H1 (cell line): Measurements from ENCODE around the gene SPRN. TPM values are rescaled to one million over a fixed set of nuclear protein-coding genes. Genes with fewer than 3 reads are reported as not detected.

Experiments used
- CBX5 ChIP-seq: fragments of 300-800, 300-1000 bp; sonication (generic); IDR thresholded peaks from 2 replicates; pipeline ENCODE4 v1.7.1; 2016; ENCODE audit warnings: antibody characterized with exemption, low read length, low read depth
- CHD2 ChIP-seq: IDR thresholded peaks from 2 replicates; pipeline ENCODE4 v1.6.1; 2012; ENCODE audit warnings: low read length, improper control_type of control experiment
- CREB1 ChIP-seq: IDR thresholded peaks from 2 replicates; pipeline ENCODE4 v1.6.1; 2012; ENCODE audit warnings: inconsistent platforms
- EZH2 ChIP-seq: fragments of 200-600 bp; sonication (generic); IDR thresholded peaks from 2 replicates; pipeline ENCODE4 v1.7.1; 2012; ENCODE audit warnings: low read depth, mild to moderate bottlenecking, moderate library complexity, low read length, inconsistent platforms; ENCODE audit not compliant: severe bottlenecking
- FOSL1 ChIP-seq: IDR thresholded peaks from 2 replicates; pipeline ENCODE4 v1.6.1; 2011; ENCODE audit warnings: mild to moderate bottlenecking, low read depth, low read length, moderate library complexity; ENCODE audit not compliant: insufficient read depth
- GABPA ChIP-seq: IDR thresholded peaks from 2 replicates; pipeline ENCODE4 v1.6.1; 2011; ENCODE audit warnings: mild to moderate bottlenecking, low read length, moderate library complexity, borderline replicate concordance; ENCODE audit not compliant: insufficient read depth
- SIRT6 ChIP-seq: IDR thresholded peaks from one replicate; pipeline ENCODE4 v1.7.1; 2012; ENCODE audit warnings: low read length, inconsistent platforms
- TAF7 ChIP-seq: optimal IDR thresholded peaks from 2 replicates; pipeline ENCODE3; 2011; ENCODE audit warnings: low read depth, mild to moderate bottlenecking, inconsistent platforms, low read length, moderate library complexity, borderline replicate concordance
- polyA plus RNA-seq, 7 experiments: library from polyadenylated mRNA; depleted of rRNA in 3 of 7; stranded (reverse) in 5 of 7; unstranded in 2 of 7; fragments of >200 nt in 5 of 7; fragments of 200-250 nt in 2 of 7; gene quantifications; 1 replicate in 5 of 7; 2 replicates in 1 of 7; 4 replicates in 1 of 7; pipeline versions ENCODE4 v1.2.1 to v1.2.3, GENCODE V29; 2011 to 2013; ENCODE audit warnings: missing spikeins in 2 of 7, mixed read lengths in 2 of 7
- total RNA-seq: library from RNA; stranded (reverse); fragmentation: NEBNext Ultra II Directional; extraction: Animal tissue kit (Norgen Biotek cat#: 25700); gene quantifications from 2 replicates; pipeline ENCODE4 v1.2.1, GENCODE V29; 2021

Gene SPRN
- total and polyA plus RNA-seq, 2 of the 8 experiments (the other 6 are each of a cell fraction or from before 2014, with no cell fraction given) = 0.23 to 0.24 TPM

GRCh38 chr10:133396035-133396624, 28.3 kb downstream of the SPRN start (continued):
- TF ChIP-seq TAF7 = no peak
- TF ChIP-seq GABPA = no peak
- TF ChIP-seq CREB1 = no peak
- TF ChIP-seq CHD2 = no peak
- no peak for TF ChIP-seq EZH2
- TF ChIP-seq FOSL1 = no peak
- no peak for TF ChIP-seq CBX5
- TF ChIP-seq SIRT6 = no peak
